NT2/D1 (cell line): ENCODE results near the gene SEC61G.

ENCODE experiments used
- DNase-seq: peaks from one replicate; pipeline ENCODE4 v3.0.0-alpha.2; 2011; ENCODE audit warnings: low read depth, low spot score
- H3K27me3 ChIP-seq: 2 replicates; pipeline ENCODE4 v1.6.0; 2011; ENCODE audit warnings: mild to moderate bottlenecking; ENCODE audit not compliant: insufficient read length, insufficient read depth
- H3K36me3 ChIP-seq: 2 replicates; pipeline ENCODE4 v1.6.1; 2011; ENCODE audit warnings: mild to moderate bottlenecking, low read length, mixed read lengths; ENCODE audit not compliant: insufficient read depth, insufficient read length
- H3K4me1 ChIP-seq: 2 replicates; pipeline ENCODE4 v1.5.1; 2011; ENCODE audit not compliant: insufficient read depth, insufficient read length
- H3K4me3 ChIP-seq: 2 replicates; pipeline ENCODE4 v1.5.1; 2011; ENCODE audit warnings: low read depth; ENCODE audit not compliant: insufficient read length
- H3K9ac ChIP-seq: 2 replicates; pipeline ENCODE4 v1.6.0; 2011; ENCODE audit warnings: low read depth; ENCODE audit not compliant: insufficient read length
- H3K9me3 ChIP-seq: 2 replicates; pipeline ENCODE4 v1.5.1; 2011; ENCODE audit warnings: mild to moderate bottlenecking, low read length; ENCODE audit not compliant: insufficient read depth
- SUZ12 ChIP-seq: IDR thresholded peaks from 2 replicates; pipeline ENCODE4 v1.6.1; 2011; ENCODE audit not compliant: insufficient read length, insufficient read depth; ENCODE audit errors: extremely low read depth
- YY1 ChIP-seq: IDR thresholded peaks from 2 replicates; pipeline ENCODE4 v1.6.1; 2011; ENCODE audit not compliant: insufficient read length, insufficient read depth
- ZNF274 ChIP-seq: IDR thresholded peaks from 2 replicates; pipeline ENCODE4 v1.6.1; 2011; ENCODE audit warnings: mild to moderate bottlenecking, low read depth, low read length

Gene SEC61G

DNA sequence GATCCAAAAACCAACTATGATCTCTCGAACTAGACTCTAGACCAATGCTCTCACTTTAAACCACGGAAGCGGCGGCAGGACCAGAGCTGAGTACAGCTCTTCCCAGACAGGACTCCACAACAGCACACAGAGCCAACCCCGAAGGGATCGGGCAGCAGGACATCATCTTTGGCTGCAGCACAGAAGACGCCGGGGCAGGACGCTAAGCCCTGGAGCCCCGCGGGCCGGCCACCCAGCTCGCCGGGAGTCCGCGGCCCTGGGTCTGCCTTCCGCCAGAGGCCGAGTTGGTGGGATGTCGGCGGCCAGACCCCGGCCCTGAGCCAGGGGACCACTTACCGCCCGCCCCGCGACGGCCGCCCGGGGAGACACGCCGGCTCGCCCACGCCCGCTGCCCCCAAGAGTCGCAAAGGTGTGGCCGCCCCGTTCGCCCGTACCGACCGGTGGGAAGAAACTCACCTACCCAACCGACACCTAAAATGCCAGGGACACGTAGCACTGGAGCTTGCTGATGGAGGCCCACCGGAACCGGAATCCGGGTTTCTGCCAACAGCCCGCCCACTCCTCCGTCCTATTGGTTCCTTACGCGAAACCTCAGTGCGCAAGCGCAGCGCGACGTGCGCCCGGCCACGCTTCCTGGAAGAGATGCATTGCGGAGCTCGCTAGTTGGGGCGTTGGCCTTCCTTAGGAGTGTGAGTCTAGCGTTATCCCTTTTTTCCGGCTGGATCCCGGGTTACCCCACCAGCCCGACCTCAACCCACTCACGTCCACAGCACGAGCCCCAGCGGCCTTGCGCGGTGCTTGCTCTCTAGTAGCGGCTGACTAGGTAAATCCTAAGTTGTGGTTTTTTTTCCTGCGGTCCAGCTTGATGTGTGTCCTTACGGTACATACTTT lies at the start of gene SEC61G:
SEC61G (minus strand) TSS at position 510 of the 891 bp plus-strand sequence. CDS start 1,623 bp downstream, outside the sequence.
- H3K9ac ChIP-seq = peak within 1 kb of the TSS; percentile 98
- H3K4me3 ChIP-seq = peak within 1 kb of the TSS; percentile 98
- peaks cover 39% of the 10 kb centered on the region for H3K36me3 ChIP-seq
- no peaks in the 10 kb centered on the region for H3K9me3 ChIP-seq
- TF ChIP-seq SUZ12 (no peak), YY1 (no peak), ZNF274 (no peak)
- no peaks in the 10 kb centered on the region for H3K27me3 ChIP-seq
- DNase-seq = peak; percentile 98
- no peaks in the 10 kb centered on the region for H3K4me1 ChIP-seq

DNA sequence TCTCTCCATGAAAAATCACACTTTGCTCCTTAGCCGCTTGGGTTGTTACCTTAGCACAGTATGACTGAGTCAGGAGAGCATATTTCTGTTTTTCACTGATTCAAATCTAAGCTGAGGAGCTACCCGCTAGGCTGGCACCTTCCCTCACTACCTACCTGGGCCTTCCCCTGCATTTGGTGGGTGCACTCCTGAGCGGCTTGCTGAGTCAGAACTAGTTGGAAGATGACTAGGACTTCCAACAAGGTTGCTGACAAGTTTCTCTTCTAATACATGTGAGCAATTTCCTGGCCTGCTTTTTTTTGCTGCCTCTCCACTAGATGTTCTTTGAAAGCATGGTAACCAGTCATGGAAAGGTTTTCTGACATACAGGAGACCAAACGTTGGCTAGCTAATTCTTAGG lies 43.8 kb upstream of the SEC61G start:
- H3K4me1 ChIP-seq = no peaks in the 10 kb centered on the region
- DNase-seq = no peak
- no peaks in the 10 kb centered on the region for H3K9me3 ChIP-seq
- no peak overlapping the region for H3K4me3 ChIP-seq
- no peaks in the 10 kb centered on the region for H3K27me3 ChIP-seq
- no peaks in the 10 kb centered on the region for H3K36me3 ChIP-seq
- H3K9ac ChIP-seq = no peak overlapping the region
- TF ChIP-seq SUZ12 (no peak), ZNF274 (no peak)

DNA sequence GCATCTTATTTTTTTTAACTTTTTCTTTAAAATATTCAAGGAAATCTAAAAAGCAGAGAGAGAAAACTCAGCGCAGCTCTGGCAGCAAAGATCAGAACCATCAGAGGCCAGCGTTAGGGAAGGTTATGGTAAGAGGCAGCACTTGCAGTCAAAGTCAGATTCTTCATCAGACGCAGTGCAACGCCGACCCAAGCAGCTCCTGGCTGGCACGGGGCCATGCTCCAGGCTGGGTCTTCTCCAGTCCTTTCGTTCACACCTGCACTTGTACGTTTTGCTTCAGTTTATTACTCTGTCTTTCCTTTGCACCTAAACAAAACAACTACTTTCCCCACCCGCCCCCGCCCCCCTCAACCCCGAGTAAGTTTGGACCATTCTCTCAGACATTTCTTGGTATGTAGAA lies 43.1 kb upstream of the SEC61G start:
- TF ChIP-seq SUZ12 (no peak), YY1 (no peak), ZNF274 (no peak)
- no peaks in the 10 kb centered on the region for H3K27me3 ChIP-seq
- H3K4me3 ChIP-seq = no peak overlapping the region

DNA sequence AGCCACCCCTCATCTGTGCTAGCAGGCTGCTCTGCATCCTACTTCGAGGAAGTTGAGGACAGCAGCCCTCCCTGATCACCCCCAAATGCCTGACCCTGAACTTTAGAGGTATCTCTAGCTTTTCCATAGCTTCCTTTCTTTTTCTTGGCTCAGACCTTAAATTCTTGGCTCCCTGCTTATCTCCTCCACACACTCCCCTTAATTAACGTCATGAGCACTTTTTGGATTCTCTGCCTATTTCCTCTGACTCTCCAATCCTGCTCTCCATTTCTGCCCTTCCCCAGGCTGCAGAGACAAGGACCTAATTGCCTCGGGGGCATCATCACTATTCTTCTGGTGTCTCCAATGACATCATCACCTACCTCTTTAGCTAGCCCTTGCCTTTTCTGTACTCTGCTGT lies 40.8 kb upstream of the SEC61G start:
- no peaks in the 10 kb centered on the region for H3K9me3 ChIP-seq
- DNase-seq = no peak
- H3K4me3 ChIP-seq = no peak overlapping the region
- no peak overlapping the region for H3K9ac ChIP-seq
- TF ChIP-seq SUZ12 = no peak
- TF ChIP-seq YY1 = no peak
- no peaks in the 10 kb centered on the region for H3K27me3 ChIP-seq
- no peaks in the 10 kb centered on the region for H3K4me1 ChIP-seq
- no peaks in the 10 kb centered on the region for H3K36me3 ChIP-seq

More for the DNA sequence above, 43.1 kb upstream of the SEC61G start:
- no peaks in the 10 kb centered on the region for H3K36me3 ChIP-seq
- H3K4me1 ChIP-seq = no peaks in the 10 kb centered on the region
- H3K9me3 ChIP-seq = no peaks in the 10 kb centered on the region
- no peak overlapping the region for H3K9ac ChIP-seq
- DNase-seq = no peak

DNA sequence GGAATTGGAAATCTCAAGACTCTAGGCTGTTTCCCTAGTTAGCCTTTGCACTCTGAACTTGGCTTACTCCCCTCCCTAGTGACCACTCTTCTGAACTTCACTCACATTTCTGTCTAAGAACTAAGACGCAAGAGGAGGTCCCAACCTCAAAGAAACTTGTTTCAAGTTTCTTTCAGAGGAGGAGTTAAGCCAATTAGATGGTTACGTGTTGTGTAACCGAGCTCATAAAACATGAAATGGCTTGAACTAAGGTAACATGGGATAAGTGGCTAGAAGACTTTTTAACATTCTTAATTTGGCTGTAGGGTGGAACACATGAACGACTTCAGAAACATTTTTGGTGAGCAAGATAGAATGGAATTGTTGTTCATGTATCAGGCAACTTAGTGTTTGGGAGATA lies 39.5 kb upstream of the SEC61G start:
- H3K36me3 ChIP-seq = no peaks in the 10 kb centered on the region
- H3K4me1 ChIP-seq = no peaks in the 10 kb centered on the region
- no peaks in the 10 kb centered on the region for H3K9me3 ChIP-seq
- no peak for DNase-seq
- no peak overlapping the region for H3K9ac ChIP-seq
- no peak overlapping the region for H3K4me3 ChIP-seq
- TF ChIP-seq SUZ12 (no peak), ZNF274 (no peak), YY1 (no peak)
- H3K27me3 ChIP-seq = no peaks in the 10 kb centered on the region

DNA sequence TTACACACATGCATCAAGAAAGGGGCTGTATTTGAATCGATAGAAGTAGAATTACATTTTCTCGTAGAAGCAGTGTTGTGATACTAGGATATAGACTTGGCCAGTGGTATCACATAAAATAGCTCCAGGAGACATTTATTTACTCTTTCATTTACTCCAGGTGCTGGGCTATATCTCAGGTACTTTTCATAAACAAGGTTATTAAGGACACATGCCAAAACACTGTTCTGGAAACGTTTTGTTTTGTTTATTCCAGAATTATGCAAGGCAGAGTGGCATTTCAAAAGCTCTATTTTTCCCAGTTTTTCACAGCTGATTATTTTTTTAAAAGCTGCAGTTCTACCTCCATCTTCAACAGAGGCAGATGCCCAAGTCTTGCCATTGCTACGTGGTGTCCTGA lies 37.8 kb upstream of the SEC61G start:
- H3K36me3 ChIP-seq = no peaks in the 10 kb centered on the region
- H3K9ac ChIP-seq = no peak overlapping the region
- H3K4me1 ChIP-seq = no peaks in the 10 kb centered on the region
- TF ChIP-seq SUZ12 = no peak
- no peak for TF ChIP-seq YY1
- no peak for TF ChIP-seq ZNF274
- no peak for DNase-seq
- H3K4me3 ChIP-seq = no peak overlapping the region
- H3K9me3 ChIP-seq = peaks cover 5% of the 10 kb centered on the region; the same call in 1 of the 2 replicates
- no peaks in the 10 kb centered on the region for H3K27me3 ChIP-seq

DNA sequence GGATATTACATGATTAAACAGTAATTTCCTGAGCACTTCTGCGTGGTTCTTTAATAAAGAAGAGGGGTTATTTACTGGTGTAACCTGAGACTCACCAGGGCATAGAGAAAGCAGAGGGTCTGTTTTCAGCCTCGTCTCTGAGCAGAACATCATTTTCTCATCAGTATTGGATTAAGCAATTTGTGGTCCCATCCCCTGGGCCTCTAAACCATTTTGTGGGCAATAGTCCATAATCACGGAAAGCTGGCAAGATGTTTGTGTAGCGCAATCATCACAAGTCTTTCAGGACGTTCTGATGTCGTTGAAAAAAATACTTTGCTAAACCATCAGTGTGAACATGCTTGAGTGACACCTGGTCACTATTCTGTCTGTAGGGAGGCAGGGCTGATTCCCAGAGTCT lies 37.1 kb upstream of the SEC61G start:
- no peaks in the 10 kb centered on the region for H3K27me3 ChIP-seq
- no peak for DNase-seq
- no peaks in the 10 kb centered on the region for H3K36me3 ChIP-seq
- TF ChIP-seq SUZ12 (no peak), YY1 (no peak), ZNF274 (no peak)
- H3K4me3 ChIP-seq = no peak overlapping the region
- H3K9me3 ChIP-seq = peaks cover 5% of the 10 kb centered on the region; the same call in 1 of the 2 replicates
- no peak overlapping the region for H3K9ac ChIP-seq
- H3K4me1 ChIP-seq = no peaks in the 10 kb centered on the region
